Endothelial cell of umbilical vein (primary cell): Measurements from ENCODE around the gene TNNI3K. TPM values are rescaled to one million over a fixed set of nuclear protein-coding genes. Genes with fewer than 3 reads are reported as not detected.

Experiments used
- BruUV-seq: library from RNA; stranded (reverse); fragments of 400-500 nt; replicated peaks from 2 replicates; lab custom pipeline; 2021; lab: Mats Ljungman, UMichigan
- CTCF ChIA-PET: fragments of 300-600, 350-600 bp; sonication (Branson Sonifier 250); formaldehyde crosslinking; loops from one replicate; lab custom pipeline; 2021; ENCODE audit warnings: antibody characterized with exemption, inconsistent platforms; lab: Charles Lee
- POLR2A ChIA-PET: fragments of 300-600, 350-600 bp; sonication (Branson Sonifier 250); formaldehyde crosslinking; loops from one replicate; lab custom pipeline; 2021; ENCODE audit warnings: antibody characterized with exemption, inconsistent platforms; lab: Charles Lee
- DNase-seq: peaks from one replicate; pipeline ENCODE4 v3.0.0-alpha.2; 2011; ENCODE audit warnings: low read depth, low spot score
- FAIRE-seq: peaks from 2 replicates; lab custom pipeline; 2011; peaks lifted over from hg19 to GRCh38; lab: Jason Lieb, UNC
- H2AFZ ChIP-seq: 2 replicates; pipeline ENCODE4 v1.6.0; 2012; ENCODE audit warnings: low read depth, low read length, control low read depth, inconsistent platforms
- H3K27ac ChIP-seq: 2 replicates; pipeline ENCODE4 v1.5.1; 2011; ENCODE audit warnings: low read depth, mild to moderate bottlenecking, control low read depth, low read length, moderate library complexity; ENCODE audit not compliant: insufficient read depth
- H3K27me3 ChIP-seq, 2 experiments: 2 replicates each; pipeline versions ENCODE4 v1.6.0 to v1.6.1; 2011; ENCODE audit warnings: low read length in 2 of 2, mixed read lengths in 1 of 2; ENCODE audit not compliant: control insufficient read depth in 2 of 2, insufficient read depth in 2 of 2
- H3K36me3 ChIP-seq, 2 experiments: 2 replicates in 1 of 2; 3 replicates in 1 of 2; pipeline ENCODE4 v1.5.1; 2011; ENCODE audit warnings: low read length in 2 of 2, mild to moderate bottlenecking in 1 of 2, moderate library complexity in 1 of 2; ENCODE audit not compliant: control insufficient read depth in 2 of 2, insufficient read depth in 2 of 2; ENCODE audit errors: extremely low read depth in 1 of 2
- H3K4me1 ChIP-seq: 3 replicates; pipeline ENCODE4 v1.5.1; 2011; ENCODE audit warnings: mild to moderate bottlenecking, low read length; ENCODE audit not compliant: control insufficient read depth, insufficient read depth; ENCODE audit errors: extremely low read depth
- H3K4me2 ChIP-seq: 2 replicates; pipeline ENCODE4 v1.6.1; 2011; ENCODE audit warnings: low read length, control low read depth, mixed read lengths; ENCODE audit not compliant: insufficient read depth
- H3K4me3 ChIP-seq, 3 experiments: fragments of 200-600 bp in 1 of 3; sonication (generic), shearing (Covaris generic) in 1 of 3; replicated peaks in 1 of 3; 2 replicates each; pipeline ENCODE4 v1.5.1; 2011 to 2016; ENCODE audit warnings: control low read depth in 3 of 3, low read length in 3 of 3, mild to moderate bottlenecking in 2 of 3, inconsistent platforms in 1 of 3, low read depth in 1 of 3, moderate library complexity in 1 of 3; ENCODE audit not compliant: insufficient read depth in 1 of 3
- H3K79me2 ChIP-seq: 2 replicates; pipeline ENCODE4 v1.6.0; 2012; ENCODE audit warnings: low read length, inconsistent platforms; ENCODE audit not compliant: control insufficient read depth, insufficient read depth
- H3K9ac ChIP-seq: replicated peaks from 2 replicates; pipeline ENCODE3; 2011; ENCODE audit warnings: low read length, control low read depth; ENCODE audit not compliant: insufficient read depth; ENCODE audit errors: extremely low read depth
- H3K9me1 ChIP-seq: replicated peaks from 3 replicates; pipeline ENCODE4 v1.6.0; 2011; ENCODE audit warnings: mild to moderate bottlenecking, low read length; ENCODE audit not compliant: control insufficient read depth, insufficient read depth; ENCODE audit errors: extremely low read depth
- H3K9me3 ChIP-seq: replicated peaks from 2 replicates; pipeline ENCODE4 v1.5.1; 2012; ENCODE audit warnings: low read length, inconsistent platforms; ENCODE audit not compliant: control insufficient read depth, insufficient read depth
- H4K20me1 ChIP-seq: replicated peaks from 2 replicates; pipeline ENCODE3; 2011; ENCODE audit warnings: mild to moderate bottlenecking, low read length; ENCODE audit not compliant: control insufficient read depth, insufficient read depth; ENCODE audit errors: extremely low read depth
- EZH2 ChIP-seq: IDR thresholded peaks from 2 replicates; pipeline ENCODE4 v1.6.1; 2012; ENCODE audit warnings: borderline replicate concordance, low read depth, mild to moderate bottlenecking, moderate library complexity, low read length, inconsistent platforms; ENCODE audit not compliant: severe bottlenecking
- FOS ChIP-seq: IDR thresholded peaks from 2 replicates; pipeline ENCODE4 v1.6.1; 2011; ENCODE audit warnings: mild to moderate bottlenecking, low read length, moderate library complexity, borderline replicate concordance; ENCODE audit not compliant: insufficient read depth
- GATA2 ChIP-seq: IDR thresholded peaks from 2 replicates; pipeline ENCODE4 v1.7.0; 2011; ENCODE audit warnings: low read depth, mild to moderate bottlenecking, moderate library complexity, mixed read lengths, low read length; ENCODE audit not compliant: insufficient read length, insufficient read depth
- JUN ChIP-seq: IDR thresholded peaks from 2 replicates; pipeline ENCODE4 v1.6.1; 2011; ENCODE audit warnings: borderline replicate concordance, low read depth; ENCODE audit not compliant: insufficient read length, insufficient read depth
- MYC ChIP-seq: IDR thresholded peaks from one replicate; pipeline ENCODE4 v1.6.1; 2011; ENCODE audit warnings: mild to moderate bottlenecking, low read depth, low read length
- POLR2A ChIP-seq: IDR thresholded peaks from 2 replicates; pipeline ENCODE4 v1.6.1; 2012; ENCODE audit warnings: low read depth, mild to moderate bottlenecking, control low read depth, low read length
- POLR2AphosphoS5 ChIP-seq: IDR thresholded peaks from 2 replicates; pipeline ENCODE4 v1.6.1; 2012; ENCODE audit warnings: low read depth, mild to moderate bottlenecking, control low read depth, low read length, moderate library complexity; ENCODE audit not compliant: insufficient read depth
- dilution Hi-C: fragments of 300-500 bp; cut with MboI; formaldehyde crosslinking; loops from one replicate; pipeline ENCODE4 v1.15.0; 2019; ENCODE audit warnings: low sequenced_read_pairs; ENCODE audit not compliant: extremely low pct_ligation_motif_present
- intact Hi-C: fragments of 100-400 bp; cut with micrococcal nuclease; formaldehyde crosslinking; loops from one replicate; pipeline ENCODE4 v1.10.0; 2022
- polyA plus RNA-seq, 4 experiments: library from polyadenylated mRNA; depleted of rRNA in 3 of 4; stranded (reverse) in 3 of 4; unstranded in 1 of 4; fragments of >200 nt; gene quantifications; 2 replicates each; pipeline versions ENCODE4 v1.2.1 to v1.2.3, GENCODE V29; 2011 to 2012; ENCODE audit warnings: missing spikeins in 1 of 4
- total RNA-seq: library from RNA; stranded (reverse); gene quantifications from 2 replicates; pipeline ENCODE4 v1.2.3, GENCODE V29; 2021
- TF ChIP-seq, protein P1 (sequence below), 2 donors: IDR thresholded peaks; 1 replicate in 1 of 2; 2 replicates in 1 of 2; pipeline ENCODE4 v1.5.1; 2011; ENCODE audit warnings: low read length in 2 of 2, mild to moderate bottlenecking in 2 of 2, moderate library complexity in 2 of 2, control low read depth in 1 of 2, inconsistent platforms in 1 of 2, low read depth in 1 of 2; ENCODE audit not compliant: insufficient read depth in 1 of 2; ENCODE audit errors: extremely low read depth in 1 of 2
- TF ChIP-seq, protein P2 (sequence below): IDR thresholded peaks from 2 replicates; pipeline ENCODE4 v1.6.1; 2011; ENCODE audit not compliant: insufficient read depth, insufficient read length

Gene TNNI3K
- total and polyA plus RNA-seq, 2 donors (not counting 3 experiments of a cell fraction or from before 2014, with no cell fraction given): 0.69 TPM; not detected in 1

DNA sequence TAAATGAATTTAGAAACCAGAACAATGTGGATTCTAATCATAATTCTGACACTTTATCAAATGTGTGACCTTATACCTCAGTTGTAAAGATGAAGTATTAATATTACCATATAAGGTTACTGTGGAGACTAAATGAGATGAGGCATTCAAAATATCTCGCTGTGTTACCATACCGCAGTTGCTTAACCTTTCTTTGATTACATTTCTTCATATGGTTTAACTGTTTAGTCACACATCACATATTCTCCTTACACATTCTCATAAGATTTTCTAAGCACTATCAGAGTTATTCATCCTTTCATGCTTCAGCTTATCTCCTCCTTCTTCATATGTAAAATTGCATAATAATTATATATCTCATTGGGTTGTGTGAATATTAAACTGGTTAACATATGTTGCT lies 188.3 kb downstream of the TNNI3K start:
- Histone ChIP-seq H3K9ac (no peak overlapping the region), H3K27me3 (no peaks in the 10 kb centered on the region), H3K4me2 (no peak overlapping the region), H3K4me1 (no peaks in the 10 kb centered on the region), H3K9me1 (no peaks in the 10 kb centered on the region), H3K4me3 (no peak overlapping the region), H3K27ac (no peak overlapping the region), H3K79me2 (no peaks in the 10 kb centered on the region), H3K36me3 (no peaks in the 10 kb centered on the region), H3K9me3 (no peaks in the 10 kb centered on the region), H4K20me1 (no peaks in the 10 kb centered on the region), H2AFZ (no peak overlapping the region)
- ChIA-PET POLR2A (no interaction called here), CTCF (no interaction called here)
- no peak for FAIRE-seq
- dilution Hi-C loops: no loop called here
- no TSS peak for BruUV-seq
- intact Hi-C loops: no loop called here
- TF ChIP-seq JUN (no peak), POLR2A (no peak), EZH2 (no peak), GATA2 (no peak), FOS (no peak), POLR2AphosphoS5 (no peak), MYC (no peak)
- TF ChIP-seq, protein P1, sequence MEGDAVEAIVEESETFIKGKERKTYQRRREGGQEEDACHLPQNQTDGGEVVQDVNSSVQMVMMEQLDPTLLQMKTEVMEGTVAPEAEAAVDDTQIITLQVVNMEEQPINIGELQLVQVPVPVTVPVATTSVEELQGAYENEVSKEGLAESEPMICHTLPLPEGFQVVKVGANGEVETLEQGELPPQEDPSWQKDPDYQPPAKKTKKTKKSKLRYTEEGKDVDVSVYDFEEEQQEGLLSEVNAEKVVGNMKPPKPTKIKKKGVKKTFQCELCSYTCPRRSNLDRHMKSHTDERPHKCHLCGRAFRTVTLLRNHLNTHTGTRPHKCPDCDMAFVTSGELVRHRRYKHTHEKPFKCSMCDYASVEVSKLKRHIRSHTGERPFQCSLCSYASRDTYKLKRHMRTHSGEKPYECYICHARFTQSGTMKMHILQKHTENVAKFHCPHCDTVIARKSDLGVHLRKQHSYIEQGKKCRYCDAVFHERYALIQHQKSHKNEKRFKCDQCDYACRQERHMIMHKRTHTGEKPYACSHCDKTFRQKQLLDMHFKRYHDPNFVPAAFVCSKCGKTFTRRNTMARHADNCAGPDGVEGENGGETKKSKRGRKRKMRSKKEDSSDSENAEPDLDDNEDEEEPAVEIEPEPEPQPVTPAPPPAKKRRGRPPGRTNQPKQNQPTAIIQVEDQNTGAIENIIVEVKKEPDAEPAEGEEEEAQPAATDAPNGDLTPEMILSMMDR (IDR thresholded peaks at IDR 0.05; ENCODE audit: extremely low read depth in 1 of 2, insufficient read depth in 1 of 2, low read depth in 1 of 2, low read length in 2 of 2): no peak
- TF ChIP-seq, protein P2, sequence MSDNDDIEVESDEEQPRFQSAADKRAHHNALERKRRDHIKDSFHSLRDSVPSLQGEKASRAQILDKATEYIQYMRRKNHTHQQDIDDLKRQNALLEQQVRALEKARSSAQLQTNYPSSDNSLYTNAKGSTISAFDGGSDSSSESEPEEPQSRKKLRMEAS: no peak
- no peak for DNase-seq
